Epidermal melanocyte (primary cell): ENCODE data around the gene RNGTT.
"Not testable (repeated sequence)": the region's sequence is repeated elsewhere in the genome, so short reads cannot be mapped to it uniquely, and the experiment has no call there.

Experiments used
- DNase-seq: peaks from one replicate; pipeline ENCODE4 v3.0.0; 2011; ENCODE audit warnings: low spot score; ENCODE audit not compliant: insufficient read length

RNGTT gene

DNA sequence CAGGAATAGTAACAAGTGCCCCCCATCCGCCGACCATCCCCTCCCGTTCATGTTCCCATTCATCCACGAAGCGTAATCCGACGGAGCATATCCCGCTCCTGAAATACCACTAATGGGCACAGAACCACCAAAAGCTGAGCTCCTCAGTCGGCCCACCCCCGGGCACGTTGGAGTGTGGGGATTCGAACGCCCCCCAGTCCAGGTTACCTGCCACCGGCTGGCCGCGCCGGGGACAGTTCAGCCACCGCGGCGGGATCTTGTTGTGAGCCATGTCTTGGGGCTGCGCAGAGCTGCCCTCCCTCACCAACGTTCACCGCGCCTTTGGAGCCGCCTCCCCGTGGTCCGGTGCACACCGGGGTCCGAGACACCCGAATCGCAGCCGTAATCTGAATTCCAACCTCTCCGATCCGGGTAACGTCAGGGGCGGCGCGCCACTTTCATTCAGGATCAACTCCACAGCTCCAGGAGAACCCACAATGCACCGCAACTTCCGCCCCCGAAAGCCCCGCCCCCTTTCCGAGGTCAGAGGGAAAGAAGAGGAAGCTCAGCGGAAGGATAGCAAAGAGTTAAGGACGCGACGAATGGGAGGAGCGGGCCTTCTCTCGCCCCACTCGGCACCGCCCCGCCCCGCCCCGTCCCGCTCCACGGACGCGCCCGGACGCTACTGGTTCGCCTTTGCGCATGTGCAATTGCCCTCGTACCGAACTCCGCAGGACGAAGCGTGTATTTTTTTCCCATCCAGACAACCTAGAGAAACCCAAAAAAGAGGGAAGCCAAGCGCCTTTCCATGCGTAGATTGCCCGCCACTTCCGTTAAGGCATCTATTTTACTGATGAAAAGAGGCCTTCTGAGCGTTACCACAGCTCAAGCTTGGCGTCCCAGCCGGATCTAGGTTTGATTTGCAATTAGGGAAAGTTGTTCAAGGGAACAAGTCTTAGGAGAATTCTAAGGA, at the start of gene RNGTT:
Gene RNGTT (minus strand): TSS at position 480 of the 952 bp plus-strand sequence. CDS start 209 bp downstream, at position 271.
- peak; percentile 92 for DNase-seq

DNA sequence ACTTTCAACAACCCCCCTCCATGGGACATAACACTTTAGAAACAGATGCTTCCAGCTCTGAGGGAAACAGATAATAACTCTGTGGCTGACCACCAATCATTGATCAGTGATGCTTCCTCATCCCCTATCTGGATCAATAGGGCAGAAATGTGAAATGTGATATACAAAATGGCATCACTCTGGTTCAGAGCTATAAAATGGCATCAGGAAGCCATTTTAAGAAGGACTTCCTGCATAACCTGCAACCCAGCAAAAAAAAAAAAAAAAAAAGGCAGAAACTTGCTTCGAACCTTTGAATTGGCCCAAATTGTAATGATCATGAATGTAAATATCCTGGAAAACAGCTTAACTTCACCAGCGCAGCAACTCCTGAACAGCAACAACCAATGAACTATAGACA, 48.0 kb upstream of the RNGTT start:
- no peak for DNase-seq

DNA sequence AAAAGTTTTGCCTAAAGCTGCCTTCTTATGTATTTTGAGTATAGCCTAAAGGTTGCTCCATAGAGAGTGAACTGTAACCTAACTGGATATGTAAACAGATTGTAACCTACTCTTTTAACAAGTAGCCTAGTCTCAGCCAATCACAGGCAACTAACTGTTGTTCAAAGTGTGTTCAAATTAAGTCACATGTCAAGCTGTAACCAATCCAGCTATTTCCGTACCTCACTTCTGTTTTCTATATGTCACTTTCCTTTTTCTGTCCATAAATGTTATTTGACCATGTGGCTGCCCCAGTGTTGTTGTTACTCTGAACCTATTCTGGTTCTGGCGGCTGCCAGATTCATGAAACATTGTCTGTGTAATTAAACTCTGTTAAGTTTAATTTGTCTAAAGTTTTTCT, 47.4 kb upstream of the RNGTT start:
- DNase-seq = no peak

DNA sequence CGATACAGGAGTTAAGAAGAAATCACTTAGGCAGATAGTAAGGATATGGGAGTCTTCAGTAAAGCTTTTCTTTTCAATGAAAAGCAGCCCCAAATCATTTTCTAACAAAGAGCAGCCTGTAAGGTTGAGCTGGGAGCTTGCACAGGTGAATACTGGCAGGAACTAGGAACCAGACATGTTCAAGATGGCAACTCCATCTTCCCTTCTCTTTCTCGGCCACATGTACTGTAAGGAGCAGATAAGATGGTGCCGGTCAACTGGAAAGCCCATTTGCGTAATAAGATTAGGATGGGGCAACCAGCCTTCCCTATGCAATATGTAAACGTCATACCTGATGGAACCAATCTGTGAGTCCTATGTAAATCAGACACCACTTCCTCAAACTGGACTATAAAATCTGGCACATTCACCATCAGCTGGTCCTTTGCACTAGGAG, 46.2 kb upstream of the RNGTT start:
- DNase-seq = no peak

DNA sequence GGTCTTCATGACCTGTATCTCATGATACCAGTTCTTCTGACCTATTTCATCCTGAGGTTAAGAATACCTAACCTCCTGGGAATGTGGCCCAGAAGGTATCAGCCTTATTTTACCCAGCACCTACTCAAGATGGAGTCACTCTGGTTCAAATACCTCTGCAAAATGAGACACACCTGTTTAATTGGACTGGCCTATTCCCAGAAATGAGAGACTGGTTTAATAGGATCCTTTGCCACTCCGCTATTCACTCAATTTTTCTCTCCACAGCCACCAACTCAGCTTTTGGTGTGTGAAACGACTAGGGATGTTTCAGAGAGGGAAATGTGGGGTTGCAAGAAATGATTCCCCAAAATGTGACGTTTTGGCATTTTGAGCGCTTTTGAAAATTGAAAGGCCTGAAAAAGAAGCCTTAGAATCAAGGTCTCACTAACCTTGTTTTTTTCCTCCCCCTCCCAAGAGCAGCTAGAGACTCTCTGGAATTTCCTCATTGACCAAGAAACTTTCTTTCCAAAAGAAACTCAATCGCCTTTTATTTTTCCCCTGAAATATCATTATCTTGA, 45.5 kb upstream of the RNGTT start:
- no peak for DNase-seq

DNA sequence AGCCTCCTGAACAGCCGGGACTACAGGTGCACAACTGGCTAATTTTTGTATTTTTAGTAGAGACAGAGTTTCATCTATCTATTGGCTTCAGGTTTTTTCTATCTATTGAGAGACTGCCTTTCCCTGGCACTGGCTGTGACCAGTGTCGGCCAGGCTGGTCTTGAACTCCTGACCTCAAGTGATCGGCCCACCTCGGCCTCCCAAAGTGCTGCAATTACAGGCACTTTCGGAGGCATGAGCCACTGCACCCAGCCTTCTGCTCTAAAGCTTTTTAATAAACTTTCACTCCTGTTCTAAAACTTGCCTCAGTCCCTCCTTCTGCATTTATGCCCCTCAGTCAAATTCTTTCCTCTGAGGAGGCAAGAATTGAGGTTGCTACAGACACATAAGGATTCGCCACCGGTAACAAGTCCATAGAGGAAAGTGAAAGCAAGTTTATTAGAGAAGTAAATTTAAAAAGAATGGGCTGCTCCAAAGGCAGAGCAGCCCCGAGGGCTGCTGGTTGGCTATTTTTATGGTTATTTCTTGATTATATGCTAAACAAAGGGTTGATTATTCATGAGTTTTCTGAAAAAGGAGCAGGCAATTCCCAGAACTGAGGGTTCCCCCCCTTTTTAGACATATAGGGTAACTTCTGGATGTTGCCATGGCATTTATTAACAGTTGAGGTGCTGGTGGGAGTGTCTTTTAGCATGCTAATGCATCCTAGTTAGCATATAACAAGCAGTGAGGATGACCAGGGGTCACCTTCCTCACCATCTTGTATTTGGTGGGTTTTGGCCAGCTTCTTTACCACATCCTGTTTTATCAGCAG, 44.8 kb upstream of the RNGTT start:
- no peak for DNase-seq

DNA sequence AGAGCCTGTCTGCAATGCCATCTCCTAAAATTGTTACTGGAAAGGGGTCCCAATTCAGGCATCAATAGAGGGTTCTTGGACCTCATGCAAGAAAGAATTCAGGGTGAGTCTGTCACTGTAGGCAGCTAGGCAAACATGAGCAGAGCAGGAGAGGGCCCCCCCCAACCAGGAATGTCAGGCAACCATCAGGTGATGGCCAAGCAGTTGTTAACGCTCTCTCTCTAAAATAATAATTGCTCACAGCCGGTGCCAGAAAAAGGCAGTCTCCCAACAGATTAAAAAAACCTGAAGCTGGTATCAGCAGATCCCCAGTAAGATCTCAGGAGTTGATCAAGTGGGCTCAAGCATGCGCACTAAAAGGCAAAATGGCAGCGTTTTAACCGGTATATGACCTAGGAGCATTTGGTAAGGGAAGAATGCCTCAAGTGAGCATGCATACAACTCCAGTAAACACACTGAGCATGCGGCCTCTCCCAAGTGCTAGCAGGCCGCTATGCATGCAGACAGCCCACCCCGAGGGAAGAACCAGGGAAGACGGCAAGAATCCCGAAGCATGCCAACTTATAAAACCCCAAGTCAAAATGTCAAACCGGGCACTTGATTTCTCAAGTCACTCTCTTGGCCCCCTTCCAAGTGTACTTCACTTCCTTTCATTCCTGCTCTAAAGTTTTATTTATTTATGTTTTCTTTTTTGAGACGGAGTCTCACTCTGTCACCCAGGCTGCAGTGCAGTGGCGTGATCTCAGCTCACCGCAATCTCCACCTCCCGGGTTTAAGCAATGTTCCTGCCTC, 44.0 kb upstream of the RNGTT start:
- DNase-seq = no peak

DNA sequence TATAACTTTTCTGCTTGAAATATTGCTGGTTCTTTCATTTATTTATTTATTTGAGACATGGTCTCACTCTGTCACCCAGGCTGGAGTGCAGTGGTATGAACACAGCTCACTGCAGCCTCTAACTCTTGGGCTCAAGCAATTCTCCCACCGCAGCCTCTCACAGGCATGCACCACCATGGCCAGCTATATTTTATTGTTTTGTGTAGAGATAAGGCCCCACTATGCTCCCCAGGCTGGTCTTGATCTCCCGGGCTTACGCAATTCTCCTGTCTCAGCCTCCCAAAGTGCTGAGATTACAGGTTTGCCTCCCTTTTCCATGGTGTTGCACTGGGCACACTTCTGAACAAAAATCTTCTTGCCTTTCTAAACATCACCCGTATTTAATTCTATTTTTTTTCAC, 39.1 kb upstream of the RNGTT start:
- DNase-seq = no peak

DNA sequence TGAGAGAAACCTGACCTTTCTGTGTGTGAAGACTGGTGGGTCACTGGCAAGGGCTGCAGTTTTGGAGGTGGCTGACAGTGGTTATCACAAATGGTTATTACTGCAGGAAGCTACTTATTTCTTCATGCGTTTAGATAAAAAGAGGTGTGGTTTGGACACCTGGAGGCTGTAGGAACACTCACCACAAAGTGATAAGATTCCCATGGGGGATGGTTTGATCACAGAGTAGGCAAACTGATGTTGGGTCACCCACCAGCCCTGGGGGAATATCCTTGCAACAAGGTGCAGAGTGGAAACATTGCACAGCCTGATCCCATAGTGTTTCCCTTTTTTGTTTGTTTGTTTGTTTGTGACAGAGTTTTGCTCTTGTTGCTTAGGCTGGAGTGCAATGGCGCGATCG, 33.9 kb upstream of the RNGTT start:
- DNase-seq = no peak

DNA sequence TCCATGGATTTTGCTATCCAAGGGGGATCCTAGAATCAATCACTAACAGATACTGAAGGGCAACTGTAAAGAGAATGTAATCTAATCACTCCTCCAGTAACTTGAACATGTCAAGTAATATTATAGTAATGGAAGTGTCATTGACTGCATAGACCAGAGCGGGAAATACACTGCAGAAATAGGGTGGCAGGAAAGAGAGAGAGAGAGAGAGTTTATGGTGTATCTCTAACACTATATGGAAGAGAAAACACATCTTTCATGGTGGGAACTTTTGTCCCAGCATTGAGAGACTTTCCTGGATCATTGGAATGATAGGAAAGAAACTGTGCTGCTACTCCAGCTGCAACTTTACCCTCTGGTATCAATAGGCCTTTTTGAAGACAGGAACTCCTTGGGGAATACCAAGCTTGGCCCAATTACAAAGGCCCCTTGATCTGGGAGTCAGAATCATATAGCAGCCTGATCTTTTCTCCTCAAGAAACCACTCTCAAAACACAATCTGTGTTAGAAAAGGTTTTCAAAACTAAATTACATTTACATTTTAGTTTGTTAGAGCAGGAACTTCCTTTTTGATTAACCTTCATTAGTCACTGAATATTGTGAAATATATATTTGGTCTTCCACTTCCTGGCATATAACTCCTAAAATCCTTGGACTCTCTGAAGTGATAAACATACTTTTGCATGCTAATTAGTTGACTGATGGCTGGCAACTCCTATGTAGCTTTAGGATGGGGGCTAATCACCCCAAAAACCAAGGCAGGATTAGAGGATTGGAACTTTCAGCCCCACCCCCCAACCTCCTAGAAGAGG, 29.5 kb upstream of the RNGTT start:
- peak; percentile 43 for DNase-seq

DNA sequence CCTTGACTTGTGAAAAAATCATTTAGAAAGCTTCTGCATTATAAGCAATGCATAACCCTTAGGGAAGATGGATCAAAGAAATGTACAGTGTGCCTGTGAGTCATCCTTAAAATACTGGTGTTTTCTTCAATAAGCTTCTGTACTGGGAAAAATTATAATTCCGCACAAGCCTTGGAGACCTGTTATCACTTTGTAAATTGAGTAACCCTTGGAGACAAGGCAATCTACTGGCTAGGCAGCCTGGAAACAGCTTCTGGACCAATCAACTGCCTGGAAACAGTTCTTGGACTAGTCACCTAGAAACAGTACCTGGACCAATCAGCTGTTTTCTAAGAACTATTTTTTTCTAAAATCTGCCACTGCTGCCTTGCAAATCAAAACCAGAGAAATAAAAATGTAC, 25.8 kb upstream of the RNGTT start:
- no peak for DNase-seq

DNA sequence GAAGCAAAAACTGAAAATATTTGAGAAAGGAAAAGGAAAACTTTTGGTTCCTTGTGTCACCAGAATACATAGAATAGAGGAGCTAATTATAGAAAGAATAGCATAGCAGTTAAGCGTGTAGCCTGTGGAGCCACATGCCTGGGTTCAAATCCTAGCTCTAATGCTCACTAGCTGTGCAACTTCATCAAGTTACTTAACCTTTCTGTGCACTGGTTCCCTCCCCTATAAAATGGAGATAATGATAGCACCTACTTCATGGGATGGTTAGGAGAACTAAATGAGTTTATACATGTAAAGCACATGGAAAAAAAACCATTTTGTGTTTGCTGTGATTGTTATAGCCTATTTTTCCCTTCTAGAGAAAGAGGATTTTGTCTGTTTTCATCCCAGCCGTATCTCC, 24.5 kb upstream of the RNGTT start:
- no peak for DNase-seq

DNA sequence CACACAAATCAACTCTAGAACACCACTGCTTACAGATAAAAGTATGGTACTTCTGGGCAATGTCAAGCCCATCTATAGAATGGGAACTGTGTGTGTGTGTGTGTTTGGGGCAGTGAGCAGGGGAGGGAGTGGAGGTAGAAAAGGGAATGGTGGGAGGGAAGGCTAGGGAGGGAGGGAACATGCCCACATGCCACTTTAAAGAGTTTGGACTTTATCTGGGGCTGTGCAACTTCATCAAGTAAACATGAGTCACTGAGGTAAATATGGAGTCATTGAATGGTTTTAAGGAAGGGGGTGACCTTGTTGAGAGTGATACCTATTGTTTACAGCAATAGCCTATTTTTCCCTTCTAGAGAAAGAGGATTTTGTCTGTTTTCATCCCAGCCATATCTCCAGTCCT, 22.5 kb upstream of the RNGTT start:
- no peak for DNase-seq

DNA sequence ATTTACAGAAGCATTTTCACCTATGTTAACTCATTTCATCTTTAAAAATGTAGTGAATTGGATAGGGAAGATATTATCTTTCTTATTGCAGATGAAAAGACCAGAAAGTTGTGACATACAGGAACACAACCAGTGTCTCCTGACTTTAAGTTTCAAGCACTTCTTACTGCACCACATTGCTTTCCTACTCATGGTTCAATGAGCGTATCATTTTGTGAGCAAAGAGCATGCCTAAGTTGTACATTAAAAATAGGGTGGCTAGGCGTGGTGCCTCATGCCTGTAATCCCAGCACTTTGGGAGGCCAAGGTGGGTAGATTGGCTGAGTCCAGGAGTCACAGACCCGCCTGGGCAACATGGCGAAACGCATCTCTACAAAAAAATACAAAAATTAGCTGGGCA, 21.2 kb upstream of the RNGTT start:
- no peak for DNase-seq

DNA sequence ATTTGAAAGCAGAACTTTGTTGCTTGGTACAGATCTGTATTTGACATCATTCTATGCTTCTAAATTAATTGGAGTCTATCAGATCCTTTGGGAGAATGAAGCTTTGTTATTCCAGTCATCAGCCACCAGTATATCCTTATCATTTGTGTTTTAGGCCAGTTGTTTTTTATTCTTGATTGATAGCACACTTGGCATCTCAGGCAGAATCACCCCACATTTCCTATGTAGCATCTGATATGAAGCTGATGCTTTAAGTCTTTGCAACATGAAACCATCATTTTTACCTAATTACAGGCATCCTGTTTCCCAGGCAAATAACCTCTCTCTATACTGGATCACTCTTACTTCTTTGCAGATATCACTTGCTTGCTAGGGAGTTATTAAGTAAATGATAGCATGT, 20.7 kb upstream of the RNGTT start:
- DNase-seq = no peak

DNA sequence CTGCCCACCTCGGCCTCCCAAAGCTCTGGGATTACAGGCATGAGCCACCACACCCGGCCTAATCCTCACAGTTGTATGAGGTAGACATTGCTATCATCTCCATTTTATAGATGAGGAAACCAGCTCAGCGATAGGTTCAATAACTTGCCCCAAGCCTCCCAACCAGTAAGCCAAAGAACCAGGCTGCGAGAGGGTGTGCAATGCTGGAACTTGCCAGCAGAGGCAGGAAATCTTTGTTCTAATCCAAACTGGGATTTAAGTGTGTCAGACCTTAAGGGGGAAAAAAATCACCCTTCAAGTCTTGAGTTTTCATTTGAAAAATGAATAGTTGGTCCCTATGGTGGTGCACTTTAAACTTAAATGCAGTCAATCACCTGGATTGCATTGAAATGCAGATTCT, 20.1 kb upstream of the RNGTT start:
- DNase-seq = no peak

DNA sequence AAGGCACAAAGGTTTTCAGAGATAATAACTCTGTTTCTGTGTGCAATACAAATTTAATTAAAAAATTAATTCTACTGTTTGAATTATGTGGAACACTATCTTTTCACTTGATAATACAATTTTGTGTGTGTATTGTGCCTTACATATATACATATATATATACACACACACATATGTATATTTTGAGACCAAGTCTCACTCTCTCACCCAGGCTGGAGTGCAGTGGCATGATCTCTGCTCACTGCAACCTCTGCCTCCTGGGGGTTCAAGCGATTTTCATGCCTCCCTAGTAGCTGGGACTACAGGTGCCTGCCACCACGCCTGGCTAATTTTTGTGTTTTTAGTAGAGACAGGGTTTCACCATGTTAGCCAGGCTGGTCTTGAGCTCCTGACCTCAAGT, 19.7 kb upstream of the RNGTT start:
- DNase-seq = not testable (repeated sequence)

DNA sequence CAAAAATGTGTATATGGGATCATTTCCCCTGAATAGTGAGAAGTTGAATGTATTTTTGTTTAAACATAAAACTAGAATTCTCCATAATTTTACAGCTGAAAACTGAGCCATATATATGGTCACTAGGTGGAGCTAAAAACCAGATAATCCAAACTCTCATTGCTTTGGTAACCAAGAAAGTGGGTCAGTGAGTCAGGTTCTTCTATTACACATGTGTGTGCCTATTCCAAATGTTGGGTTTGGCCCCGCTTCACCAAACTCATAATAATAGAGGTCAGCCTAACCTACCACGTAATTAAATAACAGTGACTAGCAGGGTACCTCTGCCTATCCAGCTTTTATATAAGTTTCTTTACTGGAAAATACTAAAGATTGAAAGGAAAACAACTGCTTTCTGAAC, 19.3 kb upstream of the RNGTT start:
- peak; percentile 63 for DNase-seq

DNA sequence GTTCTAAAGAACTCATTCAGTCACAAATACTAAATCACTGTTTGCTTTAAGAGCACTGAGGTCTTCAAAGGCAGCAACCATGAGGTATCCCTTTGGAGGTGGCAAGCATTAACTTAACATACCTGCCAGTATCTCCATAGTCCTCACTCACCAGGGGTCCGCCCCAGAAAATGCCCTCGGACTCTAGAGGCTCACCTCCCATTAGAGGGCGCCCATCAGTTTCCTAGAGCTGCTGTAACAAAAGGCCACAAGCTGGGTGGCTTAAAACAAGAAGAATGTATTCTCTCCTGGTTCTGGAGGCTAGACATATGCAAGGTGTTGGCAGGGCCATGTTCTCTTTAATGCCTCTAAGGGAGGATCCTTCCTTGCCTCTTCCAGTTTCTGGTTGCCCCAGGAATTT, 12.0 kb upstream of the RNGTT start:
- no peak for DNase-seq
